ACHN (cell line): ENCODE data around the gene NKX6-2.

Experiments used
- DNase-seq: peaks from one replicate; pipeline ENCODE4 v3.0.0-alpha.2; 2015
- in situ Hi-C: cut with HindIII; loops from 2 replicates; pipeline ENCODE4 v1.10.0; 2017; ENCODE audit warnings: low sequenced_read_pairs, low pct_ligation_motif_present, low pct_unique_long_range_greater_than_20kb

Gene NKX6-2

DNA sequence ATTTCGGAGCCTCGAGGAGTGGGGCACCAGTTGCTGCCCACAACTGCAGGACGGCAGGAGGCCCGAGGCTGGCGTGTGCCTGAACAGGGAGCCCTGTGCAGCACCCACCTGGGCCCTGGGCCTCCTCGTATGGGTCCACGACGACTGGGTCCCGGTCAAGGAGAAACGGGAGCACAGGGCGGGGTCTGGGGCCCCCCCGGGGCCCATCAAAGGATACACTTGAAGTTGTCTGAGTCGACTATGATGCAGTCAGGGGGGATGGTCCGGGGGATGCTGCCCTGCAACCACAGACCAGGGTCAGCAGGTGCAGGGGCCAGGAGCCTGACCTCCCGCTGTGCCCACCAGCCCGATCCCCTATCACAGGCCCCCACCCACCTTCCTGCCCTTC is 28.5 kb upstream of the NKX6-2 start:
- DNase-seq = no peak
- in situ Hi-C loops = no loop called here

GRCh38 chr10:132813560-132814468 is 27.9 kb upstream of the NKX6-2 start:
- DNase-seq = no peak
- in situ Hi-C loops = no loop called here

DNA sequence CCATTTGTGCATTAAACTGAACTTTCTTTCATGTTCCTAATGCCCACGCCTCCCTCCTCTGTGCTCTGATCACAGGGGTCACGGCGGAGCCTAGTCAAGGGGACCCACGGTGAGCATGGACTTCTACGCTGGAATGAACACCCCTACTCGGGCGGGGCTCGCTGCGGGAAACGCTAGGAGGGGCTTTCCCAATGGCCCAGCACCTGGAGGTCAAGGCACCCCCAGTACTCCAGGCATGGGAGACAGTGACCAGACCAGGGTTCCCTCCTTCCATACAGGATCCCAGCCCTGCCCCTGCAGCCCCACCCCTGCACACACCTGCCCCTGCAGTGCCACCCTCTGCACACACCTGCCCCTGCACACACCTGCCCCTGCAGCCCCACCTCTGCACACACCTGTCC is 27.1 kb upstream of the NKX6-2 start:
- in situ Hi-C loops = no loop called here

DNA sequence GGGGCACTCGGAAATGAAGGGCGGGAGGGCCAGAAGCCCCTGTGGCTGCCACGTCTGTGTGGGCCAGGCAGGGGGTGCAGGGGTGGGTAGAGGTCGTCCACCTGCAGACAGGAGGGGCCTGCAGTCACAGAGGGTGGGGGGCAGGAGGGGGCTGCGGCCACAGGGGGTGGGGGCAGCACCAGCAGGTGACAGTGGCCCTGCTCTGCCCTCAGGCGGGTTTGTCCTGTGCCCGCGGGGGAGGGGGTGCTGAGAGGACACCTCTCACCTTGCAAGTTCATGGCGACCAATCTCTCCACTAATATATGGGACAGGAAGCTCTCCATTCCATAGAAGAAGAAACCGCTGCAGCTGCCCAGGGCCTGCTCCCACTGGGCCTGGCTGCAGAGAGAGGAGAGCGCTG is 26.6 kb upstream of the NKX6-2 start:
- no peak for DNase-seq
- in situ Hi-C loops = no loop called here

More for the DNA sequence above, 27.1 kb upstream of the NKX6-2 start:
- no peak for DNase-seq

DNA sequence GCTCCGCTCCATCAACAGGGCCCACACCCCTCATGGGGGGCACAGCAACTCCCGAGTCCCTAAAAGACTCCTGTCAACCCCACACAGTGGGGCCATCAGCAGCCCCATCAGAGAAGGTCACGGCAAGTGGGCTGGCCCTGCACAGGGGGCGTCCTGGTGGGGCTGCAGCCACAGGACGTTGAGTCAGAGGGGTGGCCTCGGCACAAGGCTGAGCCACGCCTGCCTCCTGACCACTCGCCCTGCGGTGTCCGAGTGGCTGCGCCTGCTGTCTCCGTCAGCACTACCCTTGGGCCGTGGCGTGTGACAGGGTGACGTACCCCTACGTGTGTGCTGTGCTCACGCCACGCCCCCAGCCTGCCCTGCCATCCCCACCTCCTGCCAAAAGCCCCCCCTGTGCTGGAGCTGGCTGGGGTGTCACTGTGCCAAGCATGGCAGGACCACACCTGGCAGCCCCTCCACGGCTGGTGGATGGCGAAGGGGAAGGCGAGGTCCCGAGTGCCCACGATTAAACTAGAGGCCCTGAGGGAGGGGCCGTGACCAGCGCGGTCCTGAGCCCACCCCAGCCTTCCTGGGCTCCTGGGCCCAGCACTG is 26.0 kb upstream of the NKX6-2 start:
- DNase-seq = no peak
- in situ Hi-C loops = no loop called here

GRCh38 chr10:132810807-132811700 is 25.1 kb upstream of the NKX6-2 start:
- DNase-seq = no peak
- in situ Hi-C loops = no loop called here

- in situ Hi-C loops = no loop called here
- no peak for DNase-seq
Measured at GRCh38 chr10:132810141-132810806, 24.3 kb upstream of the NKX6-2 start.

GRCh38 chr10:132809232-132810140 is 23.5 kb upstream of the NKX6-2 start:
- in situ Hi-C loops = no loop called here

DNA sequence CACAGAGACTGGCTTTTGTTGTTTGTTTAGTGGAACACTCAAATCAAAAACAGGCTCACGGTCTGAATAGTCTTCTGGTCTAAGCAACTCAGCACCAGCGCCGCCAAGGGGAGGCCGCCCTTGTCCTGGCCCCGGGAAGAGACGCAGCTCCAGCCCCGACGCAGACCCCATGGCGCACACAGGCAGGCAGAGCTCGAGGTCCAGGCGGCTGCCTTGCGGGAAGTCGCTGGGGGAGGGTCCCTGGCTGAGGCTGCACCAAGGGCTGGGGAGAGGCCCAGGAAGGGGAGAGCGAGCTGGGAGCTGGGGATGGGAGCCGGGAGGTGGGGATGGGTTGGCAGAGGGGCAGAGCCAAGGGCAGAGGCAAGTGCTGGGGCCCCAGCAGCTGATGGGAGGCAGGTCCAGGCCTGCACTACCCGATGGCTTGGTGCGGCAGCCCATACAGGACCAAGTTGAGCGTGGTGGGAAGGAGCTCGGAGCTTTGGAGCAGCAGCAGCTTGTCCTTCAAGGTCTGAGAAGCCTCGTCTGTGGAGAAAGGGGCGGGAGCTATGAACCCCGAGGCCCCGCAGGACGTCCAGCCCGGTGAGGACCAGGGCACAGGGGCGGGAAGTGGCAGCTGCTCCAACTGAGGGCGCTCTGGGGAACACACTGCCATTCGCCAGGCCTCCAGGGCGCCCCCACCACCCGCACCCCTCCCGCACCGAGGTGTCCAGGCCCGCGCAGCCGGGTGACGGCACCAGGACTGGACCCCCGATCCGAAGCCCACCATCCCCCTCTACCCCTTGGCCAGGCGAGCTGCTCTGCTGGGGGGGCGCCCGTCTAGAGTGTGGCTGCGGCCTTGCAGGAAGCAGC is 22.7 kb upstream of the NKX6-2 start:
- in situ Hi-C loops = no loop called here
- DNase-seq = no peak

More at GRCh38 chr10:132809232-132810140, 23.5 kb upstream of the NKX6-2 start:
- no peak for DNase-seq

DNA sequence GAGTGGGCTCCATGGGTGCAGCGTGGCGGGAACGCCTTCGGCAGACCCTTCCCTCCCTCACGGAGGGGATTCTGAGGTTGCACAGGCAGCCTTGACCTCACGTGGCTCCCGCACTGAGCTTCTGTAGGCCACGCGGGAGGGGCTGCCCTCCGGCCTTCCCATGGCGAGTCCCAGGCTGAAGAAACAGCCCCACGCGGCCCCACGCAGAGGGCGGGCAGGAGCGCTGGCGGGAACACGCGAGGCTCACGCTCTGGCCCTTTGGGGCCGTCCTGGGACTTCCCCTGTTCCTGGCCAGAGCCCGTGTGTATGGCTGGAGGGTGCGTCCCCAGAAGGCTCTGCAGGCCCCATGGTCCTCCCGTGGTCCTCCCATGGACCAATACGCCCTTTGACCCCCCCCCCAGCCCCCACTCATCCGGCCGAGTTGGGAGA is 21.7 kb upstream of the NKX6-2 start:
- in situ Hi-C loops = no loop called here
- DNase-seq = no peak

GRCh38 chr10:132806561-132807003 is 20.6 kb upstream of the NKX6-2 start:
- in situ Hi-C loops = no loop called here

GRCh38 chr10:132806110-132806509 is 20.2 kb upstream of the NKX6-2 start:
- DNase-seq = no peak
- in situ Hi-C loops = no loop called here

More at GRCh38 chr10:132806561-132807003, 20.6 kb upstream of the NKX6-2 start:
- no peak for DNase-seq

DNA sequence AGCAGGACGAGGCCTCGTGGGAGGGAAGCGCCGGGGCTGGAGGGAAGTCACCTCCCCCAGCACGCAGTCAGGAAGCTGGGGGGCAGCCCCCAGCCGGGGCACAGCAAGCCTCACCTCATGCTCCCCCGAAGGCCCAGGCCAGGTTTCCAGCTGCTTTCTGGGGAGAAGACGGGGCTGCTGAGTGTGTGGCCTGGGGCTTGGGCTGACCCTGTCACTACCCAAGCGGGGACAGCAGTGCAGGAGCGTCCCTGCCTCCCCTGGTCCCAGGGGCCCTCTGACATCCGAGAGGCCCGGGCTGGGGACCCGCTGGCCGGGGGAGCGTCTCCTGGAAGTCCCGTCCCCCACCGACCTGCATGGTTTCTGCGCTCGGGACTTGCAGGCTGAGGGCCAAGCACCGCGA is 19.7 kb upstream of the NKX6-2 start:
- in situ Hi-C loops = no loop called here
- DNase-seq = no peak

- in situ Hi-C loops = no loop called here
Measured at GRCh38 chr10:132804785-132805426, 19.0 kb upstream of the NKX6-2 start.

DNA sequence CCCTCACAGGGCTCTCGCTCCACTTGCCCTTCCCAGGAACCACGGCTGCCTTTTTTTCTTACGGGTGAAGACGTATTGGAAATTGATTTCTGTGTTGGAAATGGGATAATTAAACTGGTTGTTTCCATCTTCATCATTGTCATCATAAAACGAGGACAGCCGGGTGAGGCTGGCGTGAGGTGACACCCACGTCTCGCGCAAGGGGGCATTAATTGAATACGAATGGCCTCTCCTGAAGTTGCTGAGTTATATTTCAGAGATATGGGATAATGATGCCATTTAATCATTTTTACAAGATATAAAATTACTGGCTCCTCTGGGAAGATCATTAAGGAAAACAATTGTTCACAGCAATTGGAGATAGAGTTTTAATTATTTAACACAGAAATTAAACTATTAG is 18.3 kb upstream of the NKX6-2 start:
- in situ Hi-C loops = no loop called here
- no peak for DNase-seq

More at GRCh38 chr10:132804785-132805426, 19.0 kb upstream of the NKX6-2 start:
- DNase-seq = no peak
